H1 (cell line): ENCODE results near the gene LRRC46. TPM values are rescaled to one million over a fixed set of nuclear protein-coding genes. Genes with fewer than 3 reads are reported as not detected.

Source experiments
- CTCF ChIP-seq, 3 experiments: IDR thresholded peaks; 1 replicate in 2 of 3; 2 replicates in 1 of 3; pipeline versions ENCODE4 v1.5.1 to v1.6.1; 2011; ENCODE audit warnings: low read length in 3 of 3, mild to moderate bottlenecking in 3 of 3, inconsistent platforms in 2 of 3, low read depth in 1 of 3, moderate library complexity in 1 of 3; ENCODE audit not compliant: insufficient read depth in 1 of 3; ENCODE audit errors: control extremely low read depth in 1 of 3
- HDAC6 ChIP-seq: IDR thresholded peaks from one replicate; pipeline ENCODE4 v1.7.1; 2012; ENCODE audit warnings: low read depth, mild to moderate bottlenecking, inconsistent platforms, low read length, moderate library complexity
- polyA plus RNA-seq, 7 experiments: library from polyadenylated mRNA; depleted of rRNA in 3 of 7; stranded (reverse) in 5 of 7; unstranded in 2 of 7; fragments of >200 nt in 5 of 7; fragments of 200-250 nt in 2 of 7; gene quantifications; 1 replicate in 5 of 7; 2 replicates in 1 of 7; 4 replicates in 1 of 7; pipeline versions ENCODE4 v1.2.1 to v1.2.3, GENCODE V29; 2011 to 2013; ENCODE audit warnings: missing spikeins in 2 of 7, mixed read lengths in 2 of 7
- total RNA-seq: library from RNA; stranded (reverse); fragmentation: NEBNext Ultra II Directional; extraction: Animal tissue kit (Norgen Biotek cat#: 25700); gene quantifications from 2 replicates; pipeline ENCODE4 v1.2.1, GENCODE V29; 2021

The LRRC46 gene
- total and polyA plus RNA-seq, 2 of the 8 experiments (the other 6 are each of a cell fraction or from before 2014, with no cell fraction given), result 0.18 TPM; not detected in 1

- peak in 2 of 3 experiments; percentile 38 to 42; a peak in 3 of 4 replicates for TF ChIP-seq CTCF (IDR thresholded peaks at IDR 0.05; ENCODE audit: control extremely low read depth in 1 of 3, insufficient read depth in 1 of 3, low read depth in 1 of 3, low read length in 3 of 3)
- TF ChIP-seq HDAC6, result no peak
Observed at GRCh38 chr17:47844814-47845715, 13.6 kb downstream of the LRRC46 start (continued).
